HEK293 (cell line): Measurements from ENCODE around the gene OTUD6A.

Source experiments
- CTCF ChIA-PET: fragments of 350-600 bp; formaldehyde crosslinking; extraction: SDS; loops from one replicate; lab custom pipeline; 2021; ENCODE audit warnings: antibody characterized with exemption; lab: Yijun Ruan, JAX
- POLR2A ChIA-PET: fragments of 300-600 bp; formaldehyde crosslinking; extraction: SDS; loops from one replicate; lab custom pipeline; 2020; ENCODE audit warnings: antibody characterized with exemption, inconsistent platforms; lab: Yijun Ruan, JAX
- H3K27ac ChIP-seq: fragments of 200-500 bp; sonication (Bioruptor generic); 2 replicates; pipeline ENCODE4 v1.5.1; 2014; ENCODE audit warnings: low read depth, low read length, control low read depth, inconsistent platforms; ENCODE audit errors: extremely low read depth
- H3K36me3 ChIP-seq, 2 experiments: fragments of 200-500 bp in 1 of 2; sonication (Bioruptor generic) in 1 of 2; 1 replicate in 1 of 2; 2 replicates in 1 of 2; pipeline ENCODE4 v1.5.1; 2014 to 2017; ENCODE audit warnings: inconsistent platforms in 2 of 2, low read length in 2 of 2; ENCODE audit not compliant: control insufficient read depth in 2 of 2, insufficient read depth in 1 of 2
- H3K4me1 ChIP-seq: fragments of 200-500 bp; sonication (Bioruptor generic); 2 replicates; pipeline ENCODE4 v1.5.1; 2014; ENCODE audit warnings: mild to moderate bottlenecking, low read length, inconsistent platforms; ENCODE audit not compliant: control insufficient read depth, insufficient read depth
- H3K4me3 ChIP-seq: 2 replicates; pipeline ENCODE4 v1.5.1; 2011; ENCODE audit warnings: low read depth, mild to moderate bottlenecking, control low read depth, low read length, moderate library complexity
- H3K9me3 ChIP-seq: fragments of 200-500 bp; sonication (Bioruptor generic); 2 replicates; pipeline ENCODE4 v1.5.1; 2014; ENCODE audit warnings: low read depth, low read length, inconsistent platforms; ENCODE audit not compliant: control insufficient read depth, insufficient read depth
- GFI1B ChIP-seq: fragments of 450-650 bp; formaldehyde crosslinking; IDR thresholded peaks from 2 replicates; pipeline ENCODE4 v1.5.1; 2016; ENCODE audit warnings: missing biosample characterization, missing genetic modification characterization
- HOXD13 ChIP-seq: sonication (generic); formaldehyde crosslinking; IDR thresholded peaks from 2 replicates; pipeline ENCODE4 v1.8.0; 2022; ENCODE audit warnings: missing genetic modification reagents, borderline replicate concordance
- RBAK ChIP-seq: fragments of 450-650 bp; formaldehyde crosslinking; IDR thresholded peaks from 2 replicates; pipeline ENCODE4 v1.5.1; 2016; ENCODE audit warnings: missing biosample characterization, missing genetic modification characterization
- SALL2 ChIP-seq: fragments of 450-650 bp; formaldehyde crosslinking; IDR thresholded peaks from 2 replicates; pipeline ENCODE4 v1.5.0; 2017; ENCODE audit warnings: missing biosample characterization, mild to moderate bottlenecking, missing genetic modification characterization, borderline replicate concordance
- TCF7L2 ChIP-seq: IDR thresholded peaks from 2 replicates; pipeline ENCODE4 v1.6.1; 2011; ENCODE audit warnings: low read depth, mild to moderate bottlenecking, inconsistent platforms, low read length, moderate library complexity, borderline replicate concordance
- ZBTB1 ChIP-seq: fragments of 450-650 bp; formaldehyde crosslinking; IDR thresholded peaks from 2 replicates; pipeline ENCODE4 v1.5.1; 2016; ENCODE audit warnings: missing biosample characterization, missing genetic modification characterization
- ZBTB44 ChIP-seq: fragments of 450-650 bp; IDR thresholded peaks from 2 replicates; pipeline ENCODE4 v1.5.1; 2018; ENCODE audit warnings: missing biosample characterization, mild to moderate bottlenecking, missing genetic modification characterization
- ZBTB48 ChIP-seq: fragments of 450-650 bp; formaldehyde crosslinking; IDR thresholded peaks from 2 replicates; pipeline ENCODE4 v1.5.1; 2016; ENCODE audit warnings: missing biosample characterization, missing genetic modification characterization
- ZBTB7A ChIP-seq: fragments of 450-650 bp; formaldehyde crosslinking; IDR thresholded peaks from 2 replicates; pipeline ENCODE4 v1.5.1; 2016; ENCODE audit warnings: low read depth, missing biosample characterization, missing genetic modification characterization
- ZNF133 ChIP-seq: fragments of 450-650 bp; formaldehyde crosslinking; IDR thresholded peaks from 2 replicates; pipeline ENCODE4 v1.5.1; 2016; ENCODE audit warnings: missing biosample characterization, missing genetic modification characterization
- ZNF138 ChIP-seq: fragments of 450-650 bp; formaldehyde crosslinking; IDR thresholded peaks from 2 replicates; pipeline ENCODE4 v1.5.1; 2016; ENCODE audit warnings: missing biosample characterization, missing genetic modification characterization, borderline replicate concordance
- ZNF16 ChIP-seq: fragments of 450-650 bp; formaldehyde crosslinking; IDR thresholded peaks from 2 replicates; pipeline ENCODE4 v1.5.1; 2016; ENCODE audit warnings: low read depth, missing biosample characterization, missing genetic modification characterization
- ZNF174 ChIP-seq: fragments of 450-650 bp; formaldehyde crosslinking; IDR thresholded peaks from 2 replicates; pipeline ENCODE4 v1.5.0; 2017; ENCODE audit warnings: missing biosample characterization, mild to moderate bottlenecking, missing genetic modification characterization
- ZNF18 ChIP-seq: fragments of 450-650 bp; formaldehyde crosslinking; IDR thresholded peaks from 2 replicates; pipeline ENCODE4 v1.5.1; 2016; ENCODE audit warnings: missing biosample characterization, missing genetic modification characterization
- ZNF214 ChIP-seq: fragments of 450-650 bp; formaldehyde crosslinking; IDR thresholded peaks from 2 replicates; pipeline ENCODE4 v1.5.1; 2017; ENCODE audit warnings: missing biosample characterization, mild to moderate bottlenecking, missing genetic modification characterization, borderline replicate concordance
- ZNF221 ChIP-seq: fragments of 450-650 bp; formaldehyde crosslinking; IDR thresholded peaks from 2 replicates; pipeline ENCODE4 v1.5.1; 2017; ENCODE audit warnings: missing biosample characterization, missing genetic modification characterization, borderline replicate concordance
- ZNF311 ChIP-seq: fragments of 450-650 bp; formaldehyde crosslinking; IDR thresholded peaks from 2 replicates; pipeline ENCODE4 v1.5.1; 2017; ENCODE audit warnings: missing biosample characterization, missing genetic modification characterization, borderline replicate concordance
- ZNF324 ChIP-seq: fragments of 450-650 bp; formaldehyde crosslinking; IDR thresholded peaks from 2 replicates; pipeline ENCODE4 v1.5.1; 2016; ENCODE audit warnings: missing biosample characterization, missing genetic modification characterization
- ZNF37A ChIP-seq: fragments of 450-650 bp; IDR thresholded peaks from 2 replicates; pipeline ENCODE4 v1.5.1; 2018; ENCODE audit warnings: missing biosample characterization, missing genetic modification characterization
- ZNF423 ChIP-seq: fragments of 450-650 bp; formaldehyde crosslinking; IDR thresholded peaks from 2 replicates; pipeline ENCODE4 v1.5.1; 2016; ENCODE audit warnings: missing biosample characterization, missing genetic modification characterization
- ZNF449 ChIP-seq: fragments of 450-650 bp; formaldehyde crosslinking; IDR thresholded peaks from 2 replicates; pipeline ENCODE4 v1.5.1; 2017; ENCODE audit warnings: missing biosample characterization, mild to moderate bottlenecking, missing genetic modification characterization, moderate library complexity
- ZNF623 ChIP-seq: fragments of 450-650 bp; formaldehyde crosslinking; IDR thresholded peaks from 2 replicates; pipeline ENCODE4 v1.5.1; 2016; ENCODE audit warnings: missing biosample characterization, missing genetic modification characterization
- ZNF660 ChIP-seq: fragments of 450-650 bp; IDR thresholded peaks from 2 replicates; pipeline ENCODE4 v1.5.1; 2018; ENCODE audit warnings: missing biosample characterization, mild to moderate bottlenecking, missing genetic modification characterization
- ZNF701 ChIP-seq: fragments of 450-650 bp; formaldehyde crosslinking; IDR thresholded peaks from 2 replicates; pipeline ENCODE4 v1.5.1; 2016; ENCODE audit warnings: missing biosample characterization, missing genetic modification characterization
- ZNF777 ChIP-seq: fragments of 450-650 bp; formaldehyde crosslinking; IDR thresholded peaks from 2 replicates; pipeline ENCODE4 v1.5.1; 2017; ENCODE audit warnings: missing biosample characterization, missing genetic modification characterization, borderline replicate concordance
- ZNF785 ChIP-seq: fragments of 450-650 bp; formaldehyde crosslinking; IDR thresholded peaks from 2 replicates; pipeline ENCODE4 v1.5.1; 2016; ENCODE audit warnings: missing biosample characterization, missing genetic modification characterization
- ZNF843 ChIP-seq: fragments of 450-650 bp; formaldehyde crosslinking; IDR thresholded peaks from 2 replicates; pipeline ENCODE4 v1.5.1; 2016; ENCODE audit warnings: missing biosample characterization, missing genetic modification characterization

The OTUD6A gene

GRCh38 chrX:70013466-70014381, 48.5 kb upstream of the OTUD6A start:
- no peak overlapping the region for H3K4me3 ChIP-seq
- POLR2A ChIA-PET: no interaction called here
- H3K27ac ChIP-seq: no peak overlapping the region
- no peaks in the 10 kb centered on the region for H3K36me3 ChIP-seq
- no peaks in the 10 kb centered on the region for H3K4me1 ChIP-seq
- no peaks in the 10 kb centered on the region; the same call in 1 of the 2 replicates for H3K9me3 ChIP-seq
- CTCF ChIA-PET: interaction anchor here (8.4 kb wide), 1 partner anchor 16 kb away, joined by 46 read pairs; no protein-coding TSS in a partner anchor
- TF ChIP-seq ZNF777 (tag by site-specific recombination) (no peak), ZBTB48 (tag by site-specific recombination) (no peak), ZNF423 (tag by site-specific recombination) (no peak), ZNF133 (tag by site-specific recombination) (no peak), ZNF214 (no peak), ZNF16 (tag by site-specific recombination) (no peak), RBAK (no peak), ZNF37A (tag by site-specific recombination) (no peak), ZNF311 (tag by site-specific recombination) (no peak), ZNF623 (tag by site-specific recombination) (no peak), ZNF221 (no peak), ZNF174 (tag by site-specific recombination) (no peak), ZBTB44 (tag by site-specific recombination) (no peak), ZNF785 (tag by site-specific recombination) (no peak), HOXD13 (no peak)

GRCh38 chrX:70016513-70016912, 45.7 kb upstream of the OTUD6A start:
- no peak overlapping the region for H3K4me3 ChIP-seq
- ChIA-PET CTCF (interaction anchor here (0.7 to 8.4 kb wide), 3 partner anchors 8 to 14 kb away, joined by 3 to 46 read pairs (median 6); no protein-coding TSS in a partner anchor), POLR2A (no interaction called here)
- TF ChIP-seq ZNF449 (tag by site-specific recombination) (no peak), SALL2 (tag by site-specific recombination) (no peak), ZNF18 (tag by site-specific recombination) (no peak), ZNF701 (tag by site-specific recombination) (no peak), ZNF138 (tag by site-specific recombination) (no peak), ZBTB7A (tag by site-specific recombination) (no peak), ZNF324 (no peak), GFI1B (tag by site-specific recombination) (no peak), ZNF843 (tag by site-specific recombination) (no peak), ZBTB1 (tag by site-specific recombination) (no peak), TCF7L2 (no peak), ZNF660 (tag by site-specific recombination) (no peak), ZBTB48 (tag by site-specific recombination) (no peak)
- H3K9me3 ChIP-seq: no peaks in the 10 kb centered on the region; the same call in 1 of the 2 replicates
- H3K27ac ChIP-seq: no peak overlapping the region
- no peaks in the 10 kb centered on the region for H3K4me1 ChIP-seq
- H3K36me3 ChIP-seq: no peaks in the 10 kb centered on the region
